Measurements from ENCODE around the gene CARD6. TPM values are rescaled to one million over a fixed set of nuclear protein-coding genes. Genes with fewer than 3 reads are reported as not detected.

Gene CARD6
- total and polyA plus RNA-seq, 9 of the 15 experiments (the other 6 are each of a cell fraction or from before 2014, with no cell fraction given) = 3.5 to 8.3 (median 5.9) TPM

GRCh38 chr5:40866844-40867243 lies 25.7 kb downstream of the CARD6 start:
- no peak for FAIRE-seq
- no peak overlapping the region for H3K4me3 ChIP-seq
- DNase-seq (ENCODE audit: extremely low read depth in 1 of 4, low spot score in 3 of 4) = no peak
- H4K20me1 ChIP-seq (replicated peaks; ENCODE audit: control insufficient read depth, insufficient read depth, low read length) = no peaks in the 10 kb centered on the region
- peak overlapping the region; percentile 47 for H2AFZ ChIP-seq (ENCODE audit: low read depth, low read length)
- no peaks in the 10 kb centered on the region for H3K79me2 ChIP-seq (ENCODE audit: control insufficient read depth, insufficient read depth, low read length)
- H3K27ac ChIP-seq (ENCODE audit: extremely low read depth, low read depth, low read length) = no peak overlapping the region
- H3K4me2 ChIP-seq (ENCODE audit: insufficient read depth, low read length) = no peak overlapping the region
- CTCF ChIA-PET (ENCODE audit: low intra/inter-chr PET ratio) = no interaction called here
- H3K9ac ChIP-seq (ENCODE audit: insufficient read depth in 1 of 2, low read depth in 2 of 2, low read length in 2 of 2) = no peak overlapping the region
- H3K4me1 ChIP-seq (replicated peaks in 1 of 2; ENCODE audit: control insufficient read depth in 2 of 2, insufficient read depth in 2 of 2, low read length in 2 of 2) = no peaks in the 10 kb centered on the region
- intact Hi-C loops (cut with micrococcal nuclease) (no loop called here), in situ Hi-C loops (cut with MboI) (no loop called here)
- POLR2A ChIA-PET = interaction anchor here (0.7 to 1.7 kb wide), 4 partner anchors 9 to 41 kb away, joined by 3 to 6 read pairs (median 3); no protein-coding TSS in a partner anchor
- no TSS peak for BruUV-seq (replicated peaks)
- peaks cover 2% of the 10 kb centered on the region; the same call in 1 of the 2 replicates for H3K9me3 ChIP-seq (replicated peaks; ENCODE audit: control insufficient read depth, insufficient read depth, low read depth, low read length)
- H3K27me3 ChIP-seq (ENCODE audit: control insufficient read depth in 2 of 2, insufficient read depth in 2 of 2, low read length in 2 of 2) = peaks cover 0 to 5% of the 10 kb centered on the region in 2 experiments; a peak in 3 of 5 replicates
- H3K9me1 ChIP-seq (ENCODE audit: control insufficient read depth, insufficient read depth, low read length) = no peaks in the 10 kb centered on the region
- 5% methylated on average over 5 of the region's 5 CpGs for WGBS (ENCODE audit: insufficient coverage, low coverage, missing lambda C conversion rate)
- ATAC-seq = peak; percentile 59
- no peaks in the 10 kb centered on the region for H3K36me3 ChIP-seq (ENCODE audit: control insufficient read depth, insufficient read depth, low read length)
- TF ChIP-seq COPS2 (conservative IDR thresholded peaks at IDR 0.05) = no peak
- TF ChIP-seq CHCHD3 (CRISPR knock-in tag; IDR thresholded peaks at IDR 0.05) = no peak
- TF ChIP-seq ZC3H11A (IDR thresholded peaks at IDR 0.05; ENCODE audit: low read depth, low read length) = no peak
- TF ChIP-seq FIP1L1 (IDR thresholded peaks at IDR 0.05; ENCODE audit: low read depth, low read length, poor library complexity, severe bottlenecking) = no peak
- TF ChIP-seq CBX8 (IDR thresholded peaks at IDR 0.05; ENCODE audit: borderline replicate concordance, extremely low read depth, low read depth, low read length, poor library complexity, severe bottlenecking) = no peak
- TF ChIP-seq BCL6 (CRISPR knock-in tag; IDR thresholded peaks at IDR 0.05) = no peak
- TF ChIP-seq, protein P1, sequence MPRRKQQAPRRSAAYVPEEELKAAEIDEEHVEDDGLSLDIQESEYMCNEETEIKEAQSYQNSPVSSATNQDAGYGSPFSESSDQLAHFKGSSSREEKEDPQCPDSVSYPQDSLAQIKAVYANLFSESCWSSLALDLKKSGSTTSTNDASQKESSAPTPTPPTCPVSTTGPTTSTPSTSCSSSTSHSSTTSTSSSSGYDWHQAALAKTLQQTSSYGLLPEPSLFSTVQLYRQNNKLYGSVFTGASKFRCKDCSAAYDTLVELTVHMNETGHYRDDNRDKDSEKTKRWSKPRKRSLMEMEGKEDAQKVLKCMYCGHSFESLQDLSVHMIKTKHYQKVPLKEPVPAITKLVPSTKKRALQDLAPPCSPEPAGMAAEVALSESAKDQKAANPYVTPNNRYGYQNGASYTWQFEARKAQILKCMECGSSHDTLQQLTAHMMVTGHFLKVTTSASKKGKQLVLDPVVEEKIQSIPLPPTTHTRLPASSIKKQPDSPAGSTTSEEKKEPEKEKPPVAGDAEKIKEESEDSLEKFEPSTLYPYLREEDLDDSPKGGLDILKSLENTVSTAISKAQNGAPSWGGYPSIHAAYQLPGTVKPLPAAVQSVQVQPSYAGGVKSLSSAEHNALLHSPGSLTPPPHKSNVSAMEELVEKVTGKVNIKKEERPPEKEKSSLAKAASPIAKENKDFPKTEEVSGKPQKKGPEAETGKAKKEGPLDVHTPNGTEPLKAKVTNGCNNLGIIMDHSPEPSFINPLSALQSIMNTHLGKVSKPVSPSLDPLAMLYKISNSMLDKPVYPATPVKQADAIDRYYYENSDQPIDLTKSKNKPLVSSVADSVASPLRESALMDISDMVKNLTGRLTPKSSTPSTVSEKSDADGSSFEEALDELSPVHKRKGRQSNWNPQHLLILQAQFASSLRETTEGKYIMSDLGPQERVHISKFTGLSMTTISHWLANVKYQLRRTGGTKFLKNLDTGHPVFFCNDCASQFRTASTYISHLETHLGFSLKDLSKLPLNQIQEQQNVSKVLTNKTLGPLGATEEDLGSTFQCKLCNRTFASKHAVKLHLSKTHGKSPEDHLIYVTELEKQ (CRISPR knock-in tag; IDR thresholded peaks at IDR 0.05) = no peak
- no peak for TF ChIP-seq PHF8 (IDR thresholded peaks at IDR 0.05; ENCODE audit: borderline replicate concordance, low read length)
- no peak for TF ChIP-seq MED1 (CRISPR knock-in tag; IDR thresholded peaks at IDR 0.05; ENCODE audit: borderline replicate concordance)
- TF ChIP-seq ZNF507 (tag; conservative IDR thresholded peaks at IDR 0.05) = no peak
- TF ChIP-seq, protein P2, sequence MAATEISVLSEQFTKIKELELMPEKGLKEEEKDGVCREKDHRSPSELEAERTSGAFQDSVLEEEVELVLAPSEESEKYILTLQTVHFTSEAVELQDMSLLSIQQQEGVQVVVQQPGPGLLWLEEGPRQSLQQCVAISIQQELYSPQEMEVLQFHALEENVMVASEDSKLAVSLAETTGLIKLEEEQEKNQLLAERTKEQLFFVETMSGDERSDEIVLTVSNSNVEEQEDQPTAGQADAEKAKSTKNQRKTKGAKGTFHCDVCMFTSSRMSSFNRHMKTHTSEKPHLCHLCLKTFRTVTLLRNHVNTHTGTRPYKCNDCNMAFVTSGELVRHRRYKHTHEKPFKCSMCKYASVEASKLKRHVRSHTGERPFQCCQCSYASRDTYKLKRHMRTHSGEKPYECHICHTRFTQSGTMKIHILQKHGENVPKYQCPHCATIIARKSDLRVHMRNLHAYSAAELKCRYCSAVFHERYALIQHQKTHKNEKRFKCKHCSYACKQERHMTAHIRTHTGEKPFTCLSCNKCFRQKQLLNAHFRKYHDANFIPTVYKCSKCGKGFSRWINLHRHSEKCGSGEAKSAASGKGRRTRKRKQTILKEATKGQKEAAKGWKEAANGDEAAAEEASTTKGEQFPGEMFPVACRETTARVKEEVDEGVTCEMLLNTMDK (IDR thresholded peaks at IDR 0.05; ENCODE audit: borderline replicate concordance, insufficient read depth, low read depth, low read length, poor library complexity, severe bottlenecking) = no peak
- TF ChIP-seq, protein P3, sequence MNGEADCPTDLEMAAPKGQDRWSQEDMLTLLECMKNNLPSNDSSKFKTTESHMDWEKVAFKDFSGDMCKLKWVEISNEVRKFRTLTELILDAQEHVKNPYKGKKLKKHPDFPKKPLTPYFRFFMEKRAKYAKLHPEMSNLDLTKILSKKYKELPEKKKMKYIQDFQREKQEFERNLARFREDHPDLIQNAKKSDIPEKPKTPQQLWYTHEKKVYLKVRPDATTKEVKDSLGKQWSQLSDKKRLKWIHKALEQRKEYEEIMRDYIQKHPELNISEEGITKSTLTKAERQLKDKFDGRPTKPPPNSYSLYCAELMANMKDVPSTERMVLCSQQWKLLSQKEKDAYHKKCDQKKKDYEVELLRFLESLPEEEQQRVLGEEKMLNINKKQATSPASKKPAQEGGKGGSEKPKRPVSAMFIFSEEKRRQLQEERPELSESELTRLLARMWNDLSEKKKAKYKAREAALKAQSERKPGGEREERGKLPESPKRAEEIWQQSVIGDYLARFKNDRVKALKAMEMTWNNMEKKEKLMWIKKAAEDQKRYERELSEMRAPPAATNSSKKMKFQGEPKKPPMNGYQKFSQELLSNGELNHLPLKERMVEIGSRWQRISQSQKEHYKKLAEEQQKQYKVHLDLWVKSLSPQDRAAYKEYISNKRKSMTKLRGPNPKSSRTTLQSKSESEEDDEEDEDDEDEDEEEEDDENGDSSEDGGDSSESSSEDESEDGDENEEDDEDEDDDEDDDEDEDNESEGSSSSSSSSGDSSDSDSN (IDR thresholded peaks at IDR 0.05; ENCODE audit: borderline replicate concordance in 1 of 2, low read depth in 2 of 2, low read length in 2 of 2) = no peak
- TF ChIP-seq MTA3 (IDR thresholded peaks at IDR 0.05; ENCODE audit: borderline replicate concordance) = no peak
- no peak for TF ChIP-seq POLR3A (IDR thresholded peaks at IDR 0.05; ENCODE audit: borderline replicate concordance, extremely low read depth, insufficient read depth, insufficient read length)
